GM12801 (cell line): Measurements from ENCODE around the gene AAGAB.

ENCODE experiments used
- TF ChIP-seq, protein P1 (sequence below): IDR thresholded peaks from one replicate; pipeline ENCODE4 v1.5.1; 2011; ENCODE audit warnings: control low read depth; ENCODE audit not compliant: insufficient read length; ENCODE audit errors: extremely low read depth

Gene AAGAB

DNA sequence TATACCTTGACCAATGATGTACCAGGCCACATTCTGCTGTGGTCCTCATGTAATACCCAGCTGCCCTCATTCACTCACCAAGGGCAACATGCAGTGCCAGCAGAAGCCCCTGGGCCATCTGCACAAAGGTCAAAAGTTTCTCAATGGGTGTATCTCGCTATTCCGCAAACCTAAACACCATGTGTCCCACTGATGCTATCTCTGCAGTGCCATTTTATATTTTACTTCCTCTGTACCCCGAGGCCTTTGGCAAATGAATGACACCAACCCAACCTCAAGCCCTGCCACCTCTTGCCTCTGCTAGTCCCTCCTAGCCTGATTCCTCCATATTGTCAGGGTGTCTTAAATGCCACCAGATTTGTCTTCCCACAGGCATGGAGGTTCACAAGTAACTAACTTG is 59.2 kb downstream of the AAGAB start:
- TF ChIP-seq, protein P1, sequence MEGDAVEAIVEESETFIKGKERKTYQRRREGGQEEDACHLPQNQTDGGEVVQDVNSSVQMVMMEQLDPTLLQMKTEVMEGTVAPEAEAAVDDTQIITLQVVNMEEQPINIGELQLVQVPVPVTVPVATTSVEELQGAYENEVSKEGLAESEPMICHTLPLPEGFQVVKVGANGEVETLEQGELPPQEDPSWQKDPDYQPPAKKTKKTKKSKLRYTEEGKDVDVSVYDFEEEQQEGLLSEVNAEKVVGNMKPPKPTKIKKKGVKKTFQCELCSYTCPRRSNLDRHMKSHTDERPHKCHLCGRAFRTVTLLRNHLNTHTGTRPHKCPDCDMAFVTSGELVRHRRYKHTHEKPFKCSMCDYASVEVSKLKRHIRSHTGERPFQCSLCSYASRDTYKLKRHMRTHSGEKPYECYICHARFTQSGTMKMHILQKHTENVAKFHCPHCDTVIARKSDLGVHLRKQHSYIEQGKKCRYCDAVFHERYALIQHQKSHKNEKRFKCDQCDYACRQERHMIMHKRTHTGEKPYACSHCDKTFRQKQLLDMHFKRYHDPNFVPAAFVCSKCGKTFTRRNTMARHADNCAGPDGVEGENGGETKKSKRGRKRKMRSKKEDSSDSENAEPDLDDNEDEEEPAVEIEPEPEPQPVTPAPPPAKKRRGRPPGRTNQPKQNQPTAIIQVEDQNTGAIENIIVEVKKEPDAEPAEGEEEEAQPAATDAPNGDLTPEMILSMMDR, result no peak

GRCh38 chr15:67194171-67195114 is 60.0 kb downstream of the AAGAB start:
- TF ChIP-seq, protein P1, result no peak

GRCh38 chr15:67193223-67193990 is 61.1 kb downstream of the AAGAB start:
- TF ChIP-seq, protein P1, result no peak

GRCh38 chr15:67192185-67192820 is 62.2 kb downstream of the AAGAB start:
- TF ChIP-seq, protein P1, result no peak

GRCh38 chr15:67190813-67191212 is 63.6 kb downstream of the AAGAB start:
- TF ChIP-seq, protein P1, result no peak

- TF ChIP-seq, protein P1, result no peak
Observed at GRCh38 chr15:67190326-67190725, 64.1 kb downstream of the AAGAB start.

GRCh38 chr15:67189326-67190051 is 65.0 kb downstream of the AAGAB start:
- TF ChIP-seq, protein P1, result no peak
